PC-3 (cell line): ENCODE data around the gene OR10A6.

Experiments used
- EZH2 ChIP-seq: fragments of 300-600 bp; sonication (generic); IDR thresholded peaks from one replicate; pipeline ENCODE4 v1.6.1; 2017; ENCODE audit warnings: antibody characterized with exemption, mild to moderate bottlenecking, low read length; ENCODE audit not compliant: unreplicated experiment
- EZH2phosphoT487 ChIP-seq: fragments of 300-600 bp; sonication (generic); IDR thresholded peaks from 2 replicates; pipeline ENCODE4 v1.6.1; 2018; ENCODE audit warnings: mild to moderate bottlenecking, antibody characterized with exemption, low read length, borderline replicate concordance
- TF ChIP-seq, protein P1 (sequence below): fragments of 300-600 bp; sonication (generic); conservative IDR thresholded peaks from 2 replicates; pipeline ENCODE4 v1.5.1; 2017; ENCODE audit warnings: antibody characterized with exemption, low read depth, mild to moderate bottlenecking, low read length

DNA sequence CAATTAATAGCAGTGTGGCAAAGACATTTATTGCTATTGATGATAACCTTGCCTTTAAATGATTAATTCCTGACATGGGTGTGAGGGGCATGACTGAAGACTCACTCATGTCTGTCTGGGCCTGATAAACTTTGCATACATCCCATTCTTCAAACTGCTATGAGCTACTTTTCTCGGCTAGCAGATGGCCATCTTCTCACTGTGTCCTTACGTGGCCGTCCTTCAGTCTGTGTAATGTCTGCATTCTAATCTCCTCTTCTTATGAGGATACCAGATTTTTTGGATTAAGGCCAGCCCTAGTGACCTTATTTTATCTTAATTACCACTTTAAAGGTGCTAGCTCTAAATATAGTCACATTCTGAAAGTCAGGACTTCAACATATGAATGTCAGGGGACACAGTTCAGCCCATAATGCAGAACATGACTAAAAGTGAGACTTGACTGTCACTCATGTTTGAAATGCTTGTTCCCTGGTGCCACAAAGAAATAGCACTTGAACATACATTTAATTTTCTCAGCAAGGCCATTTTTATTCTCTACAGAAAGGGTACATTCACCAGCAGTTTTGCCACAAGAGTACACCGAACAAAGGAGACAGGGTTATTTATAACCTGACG, 32.3 kb downstream of the OR10A6 start:
- TF ChIP-seq, protein P1, sequence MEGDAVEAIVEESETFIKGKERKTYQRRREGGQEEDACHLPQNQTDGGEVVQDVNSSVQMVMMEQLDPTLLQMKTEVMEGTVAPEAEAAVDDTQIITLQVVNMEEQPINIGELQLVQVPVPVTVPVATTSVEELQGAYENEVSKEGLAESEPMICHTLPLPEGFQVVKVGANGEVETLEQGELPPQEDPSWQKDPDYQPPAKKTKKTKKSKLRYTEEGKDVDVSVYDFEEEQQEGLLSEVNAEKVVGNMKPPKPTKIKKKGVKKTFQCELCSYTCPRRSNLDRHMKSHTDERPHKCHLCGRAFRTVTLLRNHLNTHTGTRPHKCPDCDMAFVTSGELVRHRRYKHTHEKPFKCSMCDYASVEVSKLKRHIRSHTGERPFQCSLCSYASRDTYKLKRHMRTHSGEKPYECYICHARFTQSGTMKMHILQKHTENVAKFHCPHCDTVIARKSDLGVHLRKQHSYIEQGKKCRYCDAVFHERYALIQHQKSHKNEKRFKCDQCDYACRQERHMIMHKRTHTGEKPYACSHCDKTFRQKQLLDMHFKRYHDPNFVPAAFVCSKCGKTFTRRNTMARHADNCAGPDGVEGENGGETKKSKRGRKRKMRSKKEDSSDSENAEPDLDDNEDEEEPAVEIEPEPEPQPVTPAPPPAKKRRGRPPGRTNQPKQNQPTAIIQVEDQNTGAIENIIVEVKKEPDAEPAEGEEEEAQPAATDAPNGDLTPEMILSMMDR: no peak
- TF ChIP-seq EZH2phosphoT487 (no peak), EZH2 (no peak)
